HEK293 (cell line): ENCODE measurements around the gene KCNK4.

Source experiments
- BCL11A ChIP-seq: fragments of 450-650 bp; formaldehyde crosslinking; IDR thresholded peaks from 2 replicates; pipeline ENCODE4 v1.5.1; 2016; ENCODE audit warnings: low read depth, missing biosample characterization, missing genetic modification characterization
- BCL6B ChIP-seq: fragments of 450-650 bp; formaldehyde crosslinking; IDR thresholded peaks from 2 replicates; pipeline ENCODE4 v1.5.1; 2017; ENCODE audit warnings: missing biosample characterization, missing genetic modification characterization
- EGR2 ChIP-seq: fragments of 450-650 bp; formaldehyde crosslinking; IDR thresholded peaks from 2 replicates; pipeline ENCODE4 v1.5.1; 2016; ENCODE audit warnings: low read depth, missing biosample characterization, missing genetic modification characterization
- GLI4 ChIP-seq: fragments of 450-650 bp; formaldehyde crosslinking; IDR thresholded peaks from 2 replicates; pipeline ENCODE4 v1.5.1; 2016; ENCODE audit warnings: missing biosample characterization, missing genetic modification characterization
- GLIS1 ChIP-seq: fragments of 450-650 bp; formaldehyde crosslinking; IDR thresholded peaks from 2 replicates; pipeline ENCODE4 v1.5.1; 2016; ENCODE audit warnings: missing biosample characterization, missing genetic modification characterization
- KLF16 ChIP-seq: fragments of 450-650 bp; formaldehyde crosslinking; IDR thresholded peaks from 2 replicates; pipeline ENCODE4 v1.5.1; 2017; ENCODE audit warnings: missing biosample characterization, missing genetic modification characterization
- PATZ1 ChIP-seq: fragments of 450-650 bp; formaldehyde crosslinking; IDR thresholded peaks from 2 replicates; pipeline ENCODE4 v1.5.1; 2016; ENCODE audit warnings: missing biosample characterization, missing genetic modification characterization
- SP2 ChIP-seq: fragments of 450-650 bp; formaldehyde crosslinking; IDR thresholded peaks from 2 replicates; pipeline ENCODE4 v1.5.1; 2016; ENCODE audit warnings: missing biosample characterization, missing genetic modification characterization
- TSHZ1 ChIP-seq: fragments of 450-650 bp; formaldehyde crosslinking; IDR thresholded peaks from 2 replicates; pipeline ENCODE4 v1.5.1; 2016; ENCODE audit warnings: missing biosample characterization, missing genetic modification characterization, borderline replicate concordance
- ZBTB1 ChIP-seq: fragments of 450-650 bp; formaldehyde crosslinking; IDR thresholded peaks from 2 replicates; pipeline ENCODE4 v1.5.1; 2016; ENCODE audit warnings: missing biosample characterization, missing genetic modification characterization
- ZBTB8A ChIP-seq: fragments of 450-650 bp; formaldehyde crosslinking; IDR thresholded peaks from 2 replicates; pipeline ENCODE4 v1.5.1; 2016; ENCODE audit warnings: missing biosample characterization, missing genetic modification characterization
- ZNF133 ChIP-seq: fragments of 450-650 bp; formaldehyde crosslinking; IDR thresholded peaks from 2 replicates; pipeline ENCODE4 v1.5.1; 2016; ENCODE audit warnings: missing biosample characterization, missing genetic modification characterization
- ZNF169 ChIP-seq: fragments of 450-650 bp; formaldehyde crosslinking; IDR thresholded peaks from 2 replicates; pipeline ENCODE4 v1.5.1; 2016; ENCODE audit warnings: missing biosample characterization, missing genetic modification characterization
- ZNF18 ChIP-seq: fragments of 450-650 bp; formaldehyde crosslinking; IDR thresholded peaks from 2 replicates; pipeline ENCODE4 v1.5.1; 2016; ENCODE audit warnings: missing biosample characterization, missing genetic modification characterization
- ZNF202 ChIP-seq: fragments of 450-650 bp; formaldehyde crosslinking; IDR thresholded peaks from 2 replicates; pipeline ENCODE4 v1.5.1; 2016; ENCODE audit warnings: missing biosample characterization, missing genetic modification characterization, borderline replicate concordance
- ZNF211 ChIP-seq: fragments of 450-650 bp; formaldehyde crosslinking; IDR thresholded peaks from 2 replicates; pipeline ENCODE4 v1.5.1; 2016; ENCODE audit warnings: low read depth, missing biosample characterization, missing genetic modification characterization
- ZNF24 ChIP-seq: fragments of 450-650 bp; formaldehyde crosslinking; IDR thresholded peaks from 2 replicates; pipeline ENCODE4 v1.5.1; 2016; ENCODE audit warnings: missing biosample characterization, missing genetic modification characterization
- ZNF280C ChIP-seq: fragments of 450-650 bp; formaldehyde crosslinking; IDR thresholded peaks from 2 replicates; pipeline ENCODE4 v1.5.1; 2016; ENCODE audit warnings: missing biosample characterization, missing genetic modification characterization
- ZNF302 ChIP-seq: fragments of 450-650 bp; formaldehyde crosslinking; IDR thresholded peaks from 2 replicates; pipeline ENCODE4 v1.5.1; 2016; ENCODE audit warnings: missing biosample characterization, missing genetic modification characterization, low read depth
- ZNF501 ChIP-seq: fragments of 450-650 bp; formaldehyde crosslinking; IDR thresholded peaks from 2 replicates; pipeline ENCODE4 v1.5.1; 2016; ENCODE audit warnings: missing biosample characterization, missing genetic modification characterization
- ZNF629 ChIP-seq: fragments of 450-650 bp; formaldehyde crosslinking; IDR thresholded peaks from 2 replicates; pipeline ENCODE4 v1.5.1; 2017; ENCODE audit warnings: missing biosample characterization, missing genetic modification characterization
- ZNF639 ChIP-seq: fragments of 450-650 bp; formaldehyde crosslinking; IDR thresholded peaks from 2 replicates; pipeline ENCODE4 v1.5.1; 2016; ENCODE audit warnings: missing biosample characterization, missing genetic modification characterization
- ZNF777 ChIP-seq: fragments of 450-650 bp; formaldehyde crosslinking; IDR thresholded peaks from 2 replicates; pipeline ENCODE4 v1.5.1; 2017; ENCODE audit warnings: missing biosample characterization, missing genetic modification characterization, borderline replicate concordance
- ZNF843 ChIP-seq: fragments of 450-650 bp; formaldehyde crosslinking; IDR thresholded peaks from 2 replicates; pipeline ENCODE4 v1.5.1; 2016; ENCODE audit warnings: missing biosample characterization, missing genetic modification characterization
- ZXDB ChIP-seq: fragments of 450-650 bp; formaldehyde crosslinking; IDR thresholded peaks from 2 replicates; pipeline ENCODE4 v1.5.1; 2016; ENCODE audit warnings: missing biosample characterization, missing genetic modification characterization

The KCNK4 gene

GRCh38 chr11:64269540-64270220 is 21.4 kb upstream of the KCNK4 start (continued):
- peak; percentile 92; the same call in 1 of the 2 replicates for TF ChIP-seq ZNF18 (tag by site-specific recombination)
- TF ChIP-seq ZNF169, result no peak
- no peak for TF ChIP-seq ZNF133 (tag by site-specific recombination)
- peak; percentile 51; the same call in 1 of the 2 replicates for TF ChIP-seq ZBTB8A (tag by site-specific recombination)
- no peak for TF ChIP-seq BCL11A (tag by site-specific recombination)
- no peak for TF ChIP-seq ZNF777
- TF ChIP-seq ZNF302 (tag by site-specific recombination), result no peak
- TF ChIP-seq ZNF24 (tag by site-specific recombination), result no peak; the same call in 1 of the 2 replicates
- peak; percentile 60; the same call in 1 of the 2 replicates for TF ChIP-seq EGR2 (tag by site-specific recombination)
- no peak for TF ChIP-seq ZNF843 (tag by site-specific recombination)
- TF ChIP-seq ZNF202 (tag by site-specific recombination), result no peak
- peak; percentile 45; the same call in 1 of the 2 replicates for TF ChIP-seq ZNF639 (tag by site-specific recombination)
- peak; percentile 85 for TF ChIP-seq ZNF629 (tag by site-specific recombination)
- no peak for TF ChIP-seq ZNF280C (tag by site-specific recombination)
- TF ChIP-seq BCL6B, result no peak
- TF ChIP-seq ZBTB1, result no peak
- peak; percentile 84 for TF ChIP-seq KLF16 (tag by site-specific recombination)
- no peak for TF ChIP-seq ZNF211 (tag by site-specific recombination)
- TF ChIP-seq TSHZ1 (tag by site-specific recombination), result no peak
- TF ChIP-seq PATZ1, result peak; percentile 94
- TF ChIP-seq SP2 (tag by site-specific recombination), result peak; percentile 97
- TF ChIP-seq GLI4 (tag by site-specific recombination), result no peak
- peak; percentile 56 for TF ChIP-seq GLIS1 (tag by site-specific recombination)
- peak; percentile 96 for TF ChIP-seq ZXDB (tag by site-specific recombination)
- no peak; the same call in 1 of the 2 replicates for TF ChIP-seq ZNF501 (tag by site-specific recombination)
